Activated naive CD8-positive, alpha-beta T cell treated with anti-CD3 and anti-CD28 coated beads, Interleukin-2, amount 50 U/mL, for 24 hours (primary cell): ENCODE measurements around the gene CDK5RAP2.
"Not testable (repeated sequence)": the region's sequence is repeated elsewhere in the genome, so short reads cannot be mapped to it uniquely, and the experiment has no call there.

ENCODE experiments used
- ATAC-seq: fragments of 150-1000 bp; cut with Tn5 transposase; one replicate; pipeline ENCODE4 v1.10.0; 2021
- DNase-seq: peaks from one replicate; pipeline ENCODE4 v3.0.0; 2021
- H3K27ac Mint-ChIP-seq: one replicate; pipeline ENCODE4 v1.8.0; 2021; ENCODE audit warnings: mild to moderate bottlenecking, mixed read lengths
- H3K27me3 Mint-ChIP-seq: one replicate; pipeline ENCODE4 v1.8.0; 2021; ENCODE audit warnings: mixed read lengths
- H3K36me3 Mint-ChIP-seq: one replicate; pipeline ENCODE4 v1.8.0; 2021; ENCODE audit warnings: low read depth, mixed read lengths
- H3K4me1 Mint-ChIP-seq: one replicate; pipeline ENCODE4 v1.8.0; 2021; ENCODE audit warnings: mixed read lengths
- H3K4me3 Mint-ChIP-seq: one replicate; pipeline ENCODE4 v1.8.0; 2021; ENCODE audit warnings: mild to moderate bottlenecking, moderate library complexity, mixed read lengths
- H3K9me3 Mint-ChIP-seq: one replicate; pipeline ENCODE4 v1.8.0; 2021; ENCODE audit warnings: mixed read lengths

Gene CDK5RAP2

DNA sequence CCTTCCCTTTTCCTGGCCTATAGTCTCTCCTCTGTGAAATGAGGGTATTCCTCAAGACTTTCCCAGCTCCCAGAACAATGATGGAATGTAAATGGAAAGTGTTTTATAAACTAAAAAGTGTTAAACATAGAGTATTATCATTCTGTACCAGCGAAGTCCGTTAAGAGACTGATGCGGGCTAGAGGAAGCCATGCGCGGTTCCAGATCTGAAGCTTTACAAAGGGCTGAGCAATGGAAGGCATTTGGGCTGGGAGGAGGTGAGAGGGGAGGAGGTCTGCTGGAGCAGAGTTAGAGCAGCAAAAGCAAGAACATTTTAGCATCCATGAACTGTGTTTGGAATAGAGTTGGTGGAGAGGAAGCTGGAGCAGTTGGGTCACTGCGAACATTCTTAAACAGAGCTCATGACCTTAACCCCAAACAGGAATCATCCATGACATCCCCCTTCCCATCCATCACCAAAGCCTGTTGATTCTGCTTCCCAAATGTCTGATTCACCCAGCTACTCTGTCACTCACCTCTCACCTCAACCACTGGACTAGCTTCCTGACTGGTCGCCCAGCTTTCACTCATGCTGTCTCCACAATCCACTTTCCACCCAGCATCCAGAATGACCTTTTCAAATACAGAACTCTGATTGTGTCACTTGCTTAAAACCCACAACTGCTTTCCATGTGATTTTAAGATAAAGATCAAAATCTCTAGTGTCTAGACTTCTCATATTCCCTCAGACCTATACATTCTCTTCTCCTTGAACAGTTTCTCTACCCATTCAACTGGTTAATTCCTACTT lies 37.1 kb downstream of the CDK5RAP2 start:
- no peak for DNase-seq
- Mint-ChIP-seq H3K4me3 (no peak overlapping the region), H3K4me1 (peaks cover 12% of the 10 kb centered on the region), H3K27ac (peak overlapping the region; percentile 6), H3K27me3 (no peaks in the 10 kb centered on the region), H3K36me3 (peaks cover 44% of the 10 kb centered on the region), H3K9me3 (no peaks in the 10 kb centered on the region)
- peak; percentile 64 for ATAC-seq

DNA sequence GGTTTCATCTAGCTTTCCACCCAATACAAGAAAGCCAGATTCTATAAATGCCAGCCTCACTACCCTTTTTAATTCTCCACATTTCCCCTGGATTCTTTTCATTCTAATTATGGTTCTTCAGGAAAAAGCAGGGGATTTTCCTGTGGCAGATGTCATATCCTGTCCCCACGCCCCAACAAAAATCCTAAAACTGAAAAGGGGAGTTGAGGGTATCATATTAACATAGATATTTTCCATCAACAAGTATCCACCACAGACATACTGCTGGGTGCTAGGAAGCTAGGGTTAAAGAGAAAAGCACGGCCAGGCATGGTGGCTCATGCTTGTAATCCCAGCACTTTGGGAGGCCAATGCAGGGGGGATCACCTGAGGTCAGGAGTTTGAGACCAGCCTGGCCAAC lies 38.0 kb downstream of the CDK5RAP2 start:
- ATAC-seq (no peak), DNase-seq (no peak)
- Mint-ChIP-seq H3K4me1 (peaks cover 12% of the 10 kb centered on the region), H3K27ac (no peak overlapping the region), H3K27me3 (no peaks in the 10 kb centered on the region), H3K4me3 (no peak overlapping the region), H3K36me3 (peaks cover 44% of the 10 kb centered on the region), H3K9me3 (no peaks in the 10 kb centered on the region)

DNA sequence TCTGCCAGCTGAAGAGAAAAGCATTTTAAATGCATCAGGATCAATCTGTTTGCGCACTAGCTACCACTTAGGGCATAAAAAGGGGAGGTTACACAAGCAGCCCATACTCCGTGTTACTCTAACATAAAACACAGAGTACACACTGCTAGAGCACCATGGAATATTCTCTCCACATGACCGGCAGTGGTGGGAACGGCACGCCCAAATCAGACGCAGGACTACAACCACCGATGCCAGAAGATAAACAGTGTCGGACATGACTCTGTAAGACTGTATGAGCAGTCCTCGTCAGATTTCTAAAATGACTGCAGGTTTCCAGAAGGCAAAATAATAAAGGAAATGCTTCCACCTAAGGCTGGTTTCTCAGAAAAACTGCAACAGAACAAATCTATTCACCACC lies 40.0 kb downstream of the CDK5RAP2 start:
- no peaks in the 10 kb centered on the region for H3K9me3 Mint-ChIP-seq

GRCh38 chr9:120538339-120538738 lies 41.6 kb downstream of the CDK5RAP2 start:
- Mint-ChIP-seq H3K4me1 (peaks cover 7% of the 10 kb centered on the region), H3K4me3 (no peak overlapping the region), H3K9me3 (no peaks in the 10 kb centered on the region), H3K27ac (no peak overlapping the region), H3K27me3 (no peaks in the 10 kb centered on the region), H3K36me3 (peaks cover 49% of the 10 kb centered on the region)
- no peak for ATAC-seq
- no peak for DNase-seq

More for the DNA sequence above, 40.0 kb downstream of the CDK5RAP2 start:
- Mint-ChIP-seq H3K27me3 (no peaks in the 10 kb centered on the region), H3K4me3 (no peak overlapping the region), H3K36me3 (peaks cover 50% of the 10 kb centered on the region), H3K27ac (no peak overlapping the region), H3K4me1 (peaks cover 12% of the 10 kb centered on the region)
- DNase-seq (no peak), ATAC-seq (no peak)

- no peak for ATAC-seq
- no peak for DNase-seq
- no peaks in the 10 kb centered on the region for H3K4me1 Mint-ChIP-seq
- H3K9me3 Mint-ChIP-seq: no peaks in the 10 kb centered on the region
- no peak overlapping the region for H3K4me3 Mint-ChIP-seq
- peaks cover 52% of the 10 kb centered on the region for H3K36me3 Mint-ChIP-seq
- H3K27me3 Mint-ChIP-seq: no peaks in the 10 kb centered on the region
- H3K27ac Mint-ChIP-seq: no peak overlapping the region
Observed at GRCh38 chr9:120536949-120537640, 42.9 kb downstream of the CDK5RAP2 start.

DNA sequence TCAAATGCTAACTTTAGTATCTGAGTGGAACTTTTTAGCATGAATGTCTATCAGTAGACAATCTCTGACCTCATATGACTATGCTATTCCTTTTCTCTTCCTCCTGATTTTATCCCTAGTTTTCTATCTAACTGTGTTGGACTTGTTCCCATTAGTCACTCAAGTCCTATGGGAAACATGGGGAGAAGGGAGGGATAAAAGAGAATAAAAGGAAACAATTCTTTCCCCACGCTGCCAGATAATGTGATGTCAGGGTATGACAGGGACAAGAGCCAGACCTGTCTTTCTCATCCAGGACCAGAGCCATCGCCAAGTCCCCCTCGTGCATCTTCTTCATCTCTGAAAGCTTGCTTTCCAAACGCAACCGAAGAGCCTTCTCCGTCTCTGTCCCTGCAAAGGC lies 43.9 kb downstream of the CDK5RAP2 start:
- ATAC-seq: no peak
- H3K27me3 Mint-ChIP-seq: no peaks in the 10 kb centered on the region
- H3K4me1 Mint-ChIP-seq: no peaks in the 10 kb centered on the region
- no peak overlapping the region for H3K4me3 Mint-ChIP-seq
- H3K9me3 Mint-ChIP-seq: no peaks in the 10 kb centered on the region
- peaks cover 52% of the 10 kb centered on the region for H3K36me3 Mint-ChIP-seq
- no peak overlapping the region for H3K27ac Mint-ChIP-seq
- no peak for DNase-seq

- Mint-ChIP-seq H3K27ac (no peak overlapping the region), H3K4me1 (no peaks in the 10 kb centered on the region), H3K9me3 (no peaks in the 10 kb centered on the region), H3K4me3 (no peak overlapping the region), H3K36me3 (peaks cover 61% of the 10 kb centered on the region), H3K27me3 (no peaks in the 10 kb centered on the region)
- DNase-seq (no peak), ATAC-seq (no peak)
Observed at GRCh38 chr9:120534266-120534665, 45.7 kb downstream of the CDK5RAP2 start.

- no peak for DNase-seq
- ATAC-seq: no peak
- Mint-ChIP-seq H3K27ac (no peak overlapping the region), H3K4me1 (no peaks in the 10 kb centered on the region), H3K4me3 (no peak overlapping the region), H3K27me3 (no peaks in the 10 kb centered on the region), H3K36me3 (peaks cover 74% of the 10 kb centered on the region), H3K9me3 (no peaks in the 10 kb centered on the region)
Observed at GRCh38 chr9:120532891-120533290, 47.1 kb downstream of the CDK5RAP2 start.

DNA sequence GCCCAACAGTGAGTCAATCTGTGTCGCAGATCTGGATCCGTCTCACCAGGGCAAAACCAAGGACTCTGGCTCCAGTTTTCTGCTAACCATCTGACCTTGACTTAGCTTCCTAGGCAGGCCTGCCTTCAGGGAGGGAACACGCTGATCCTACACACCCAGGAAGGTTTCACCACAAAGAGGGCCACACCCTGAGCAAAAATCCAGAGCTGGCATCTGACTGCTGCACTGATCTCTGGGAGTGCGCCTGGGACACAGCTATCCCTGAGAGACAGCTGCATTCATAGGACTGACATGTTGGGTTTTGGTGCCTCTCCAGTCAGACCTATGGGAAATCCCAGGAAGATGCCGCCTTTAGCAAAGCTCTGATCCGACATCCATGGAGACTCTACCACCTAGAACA lies 47.5 kb downstream of the CDK5RAP2 start:
- DNase-seq (no peak), ATAC-seq (no peak)
- no peaks in the 10 kb centered on the region for H3K27me3 Mint-ChIP-seq
- H3K4me3 Mint-ChIP-seq: no peak overlapping the region
- H3K9me3 Mint-ChIP-seq: no peaks in the 10 kb centered on the region
- no peaks in the 10 kb centered on the region for H3K4me1 Mint-ChIP-seq
- no peak overlapping the region for H3K27ac Mint-ChIP-seq
- peaks cover 78% of the 10 kb centered on the region for H3K36me3 Mint-ChIP-seq

GRCh38 chr9:120531683-120532300 lies 48.2 kb downstream of the CDK5RAP2 start:
- H3K36me3 Mint-ChIP-seq: peaks cover 79% of the 10 kb centered on the region
- H3K9me3 Mint-ChIP-seq: no peaks in the 10 kb centered on the region
- no peak overlapping the region for H3K4me3 Mint-ChIP-seq
- DNase-seq (no peak), ATAC-seq (no peak)
- no peaks in the 10 kb centered on the region for H3K4me1 Mint-ChIP-seq
- H3K27ac Mint-ChIP-seq: no peak overlapping the region
- no peaks in the 10 kb centered on the region for H3K27me3 Mint-ChIP-seq

GRCh38 chr9:120530220-120530832 lies 49.6 kb downstream of the CDK5RAP2 start:
- ATAC-seq, H3K27ac Mint-ChIP-seq, H3K27me3 Mint-ChIP-seq, DNase-seq, H3K9me3 Mint-ChIP-seq, H3K4me1 Mint-ChIP-seq, H3K4me3 Mint-ChIP-seq: not testable (repeated sequence)
- H3K36me3 Mint-ChIP-seq: peaks cover 83% of the 10 kb centered on the region

GRCh38 chr9:120528829-120529228 lies 51.1 kb downstream of the CDK5RAP2 start:
- Mint-ChIP-seq H3K4me1 (no peaks in the 10 kb centered on the region), H3K4me3 (no peak overlapping the region), H3K9me3 (no peaks in the 10 kb centered on the region), H3K27me3 (no peaks in the 10 kb centered on the region), H3K27ac (no peak overlapping the region), H3K36me3 (peaks cover 80% of the 10 kb centered on the region)
- ATAC-seq: no peak
- DNase-seq: no peak

DNA sequence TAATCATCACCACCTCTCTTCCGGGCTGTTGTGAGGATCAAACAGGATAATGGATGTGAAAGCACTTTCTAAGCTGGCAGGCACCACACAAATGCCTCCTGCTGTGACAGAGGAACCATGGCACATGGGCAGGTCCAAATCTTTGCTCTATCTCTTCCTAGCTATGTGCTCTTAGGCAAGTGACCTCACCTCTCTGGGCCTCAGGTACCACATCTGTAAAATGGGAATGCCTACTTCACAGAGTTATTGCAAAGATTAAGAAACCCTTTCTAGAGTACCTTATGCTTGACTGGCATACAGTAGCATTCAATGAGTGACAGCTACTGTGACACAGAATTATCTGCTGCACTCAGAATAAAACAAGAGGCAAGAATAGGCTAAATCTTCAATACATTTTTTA lies 51.6 kb downstream of the CDK5RAP2 start:
- peaks cover 83% of the 10 kb centered on the region for H3K36me3 Mint-ChIP-seq
- no peaks in the 10 kb centered on the region for H3K27me3 Mint-ChIP-seq
- H3K4me3 Mint-ChIP-seq: no peak overlapping the region
- no peaks in the 10 kb centered on the region for H3K4me1 Mint-ChIP-seq
- H3K9me3 Mint-ChIP-seq: no peaks in the 10 kb centered on the region
- no peak for ATAC-seq
- no peak overlapping the region for H3K27ac Mint-ChIP-seq
- no peak for DNase-seq

- ATAC-seq (no peak), DNase-seq (no peak)
- H3K4me1 Mint-ChIP-seq: no peaks in the 10 kb centered on the region
- H3K27me3 Mint-ChIP-seq: no peaks in the 10 kb centered on the region
- no peak overlapping the region for H3K4me3 Mint-ChIP-seq
- H3K9me3 Mint-ChIP-seq: no peaks in the 10 kb centered on the region
- H3K27ac Mint-ChIP-seq: no peak overlapping the region
- H3K36me3 Mint-ChIP-seq: peaks cover 78% of the 10 kb centered on the region
Observed at GRCh38 chr9:120526534-120526933, 53.4 kb downstream of the CDK5RAP2 start.

DNA sequence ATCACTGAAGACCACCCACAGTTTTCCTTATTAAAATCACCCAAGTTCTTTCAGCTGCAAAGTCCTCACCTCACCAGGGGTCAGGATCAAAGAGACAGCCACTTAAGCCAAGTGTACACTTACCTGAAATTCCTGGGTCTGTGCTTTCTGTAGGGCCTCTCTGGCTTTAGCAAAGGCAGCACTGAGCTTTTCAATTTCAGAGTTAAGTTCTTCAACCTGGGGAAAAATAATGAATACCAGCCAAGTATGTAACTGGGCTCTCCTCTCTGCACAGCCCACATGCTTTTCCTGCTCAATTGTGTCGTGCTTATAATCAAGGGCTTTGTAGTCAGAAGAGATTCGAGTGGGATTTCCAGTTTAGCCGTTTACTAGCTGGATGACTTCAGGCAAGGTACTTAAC lies 55.1 kb downstream of the CDK5RAP2 start:
- Mint-ChIP-seq H3K9me3 (no peaks in the 10 kb centered on the region), H3K4me3 (no peak overlapping the region), H3K27me3 (no peaks in the 10 kb centered on the region), H3K27ac (no peak overlapping the region), H3K4me1 (no peaks in the 10 kb centered on the region), H3K36me3 (peaks cover 71% of the 10 kb centered on the region)
- ATAC-seq (no peak), DNase-seq (no peak)
